SJCRH30 (cell line): Measurements from ENCODE around the gene CTSW. TPM values are rescaled to one million over a fixed set of nuclear protein-coding genes. Genes with fewer than 3 reads are reported as not detected.

ENCODE experiments used
- DNase-seq, 2 experiments: peaks; one replicate each; pipeline ENCODE4 v3.0.0-alpha.2; 2015 to 2020
- H3K27ac ChIP-seq: fragments of 250-450 bp; sonication (Bioruptor Pico); 2 replicates; pipeline ENCODE4 v1.5.1; 2020; ENCODE audit warnings: mild to moderate bottlenecking, moderate library complexity
- H3K27me3 ChIP-seq: fragments of 250-450 bp; sonication (Bioruptor Pico); 2 replicates; pipeline ENCODE4 v1.5.1; 2020; ENCODE audit warnings: mild to moderate bottlenecking, moderate library complexity
- H3K36me3 ChIP-seq: fragments of 250-450 bp; sonication (Bioruptor Pico); 2 replicates; pipeline ENCODE4 v1.5.1; 2020; ENCODE audit warnings: mild to moderate bottlenecking, moderate library complexity
- H3K4me1 ChIP-seq: fragments of 250-450 bp; sonication (Bioruptor Pico); 2 replicates; pipeline ENCODE4 v1.5.1; 2020; ENCODE audit warnings: mild to moderate bottlenecking, moderate library complexity
- H3K4me3 ChIP-seq: fragments of 250-450 bp; sonication (Bioruptor Pico); 2 replicates; pipeline ENCODE4 v1.5.1; 2020; ENCODE audit warnings: mild to moderate bottlenecking, moderate library complexity
- H3K9me3 ChIP-seq: fragments of 250-450 bp; sonication (Bioruptor Pico); replicated peaks from 2 replicates; pipeline ENCODE4 v1.5.1; 2020; ENCODE audit warnings: mild to moderate bottlenecking, moderate library complexity
- total RNA-seq: library from RNA; depleted of rRNA; stranded (reverse); fragments of >200 nt; shearing (Covaris generic); gene quantifications from 2 replicates; pipeline ENCODE4 v1.2.3, GENCODE V29; 2014

The CTSW gene
- total RNA-seq, 1 experiment from 2014 or later = not detected

DNA sequence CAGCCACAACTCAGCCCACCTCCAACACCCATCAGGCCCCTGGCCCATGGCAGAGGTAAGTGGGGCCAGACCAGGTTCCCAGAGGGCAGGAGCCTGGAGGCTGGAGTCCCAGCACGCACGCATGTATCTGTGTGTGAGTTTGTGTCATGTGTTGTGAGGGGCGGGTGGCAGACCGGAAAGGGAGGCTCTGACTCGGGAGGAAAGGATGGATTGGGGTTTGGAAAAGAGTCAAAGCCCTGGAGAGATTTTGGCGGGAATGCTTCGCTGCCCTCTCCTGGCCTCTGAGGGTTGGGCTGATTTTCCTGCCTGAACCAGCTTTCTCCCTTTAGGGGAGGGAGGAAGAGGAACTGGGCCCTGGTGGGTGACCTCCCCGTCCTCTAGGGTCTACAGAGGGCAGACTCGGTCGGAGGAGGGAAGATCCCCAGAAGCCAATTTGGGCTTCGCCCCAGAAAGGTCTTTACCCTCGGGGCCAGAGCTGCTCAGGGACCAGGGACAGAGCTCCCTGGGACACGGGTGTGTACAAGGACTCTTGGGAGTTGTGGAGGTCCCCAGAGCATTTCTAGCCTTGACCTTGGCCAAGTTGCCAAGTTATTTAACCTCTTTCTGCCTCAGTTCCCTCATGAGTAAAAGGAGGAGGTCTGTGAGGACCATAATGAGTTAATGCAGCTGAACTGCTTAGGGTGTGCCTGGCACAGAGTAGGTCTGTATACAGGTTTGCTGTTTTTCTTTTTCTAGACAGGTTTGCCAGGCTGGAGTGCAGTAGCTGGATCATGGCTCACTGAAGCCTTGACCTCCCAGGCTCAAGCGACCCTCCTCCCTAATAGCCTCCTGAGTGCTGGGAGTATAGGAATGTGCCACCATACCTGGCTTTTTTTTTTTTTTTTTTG, 32.3 kb downstream of the CTSW start:
- peaks cover 51% of the 10 kb centered on the region for H3K4me1 ChIP-seq
- H3K36me3 ChIP-seq = no peaks in the 10 kb centered on the region
- H3K27ac ChIP-seq = peak overlapping the region; percentile 61
- peak; percentile 83 to 89 for DNase-seq
- H3K27me3 ChIP-seq = no peaks in the 10 kb centered on the region
- 0 out of 2 replicates have a peak overlapping the region, but pooled peaks have one; percentile 12 for H3K4me3 ChIP-seq
- no peaks in the 10 kb centered on the region for H3K9me3 ChIP-seq

GRCh38 chr11:65912845-65913244, 33.2 kb downstream of the CTSW start:
- Histone ChIP-seq H3K4me3 (no peak overlapping the region), H3K36me3 (no peaks in the 10 kb centered on the region), H3K27ac (peak overlapping the region; percentile 61), H3K9me3 (no peaks in the 10 kb centered on the region), H3K4me1 (peaks cover 55% of the 10 kb centered on the region), H3K27me3 (no peaks in the 10 kb centered on the region)
- peak; percentile 76 to 79 for DNase-seq

DNA sequence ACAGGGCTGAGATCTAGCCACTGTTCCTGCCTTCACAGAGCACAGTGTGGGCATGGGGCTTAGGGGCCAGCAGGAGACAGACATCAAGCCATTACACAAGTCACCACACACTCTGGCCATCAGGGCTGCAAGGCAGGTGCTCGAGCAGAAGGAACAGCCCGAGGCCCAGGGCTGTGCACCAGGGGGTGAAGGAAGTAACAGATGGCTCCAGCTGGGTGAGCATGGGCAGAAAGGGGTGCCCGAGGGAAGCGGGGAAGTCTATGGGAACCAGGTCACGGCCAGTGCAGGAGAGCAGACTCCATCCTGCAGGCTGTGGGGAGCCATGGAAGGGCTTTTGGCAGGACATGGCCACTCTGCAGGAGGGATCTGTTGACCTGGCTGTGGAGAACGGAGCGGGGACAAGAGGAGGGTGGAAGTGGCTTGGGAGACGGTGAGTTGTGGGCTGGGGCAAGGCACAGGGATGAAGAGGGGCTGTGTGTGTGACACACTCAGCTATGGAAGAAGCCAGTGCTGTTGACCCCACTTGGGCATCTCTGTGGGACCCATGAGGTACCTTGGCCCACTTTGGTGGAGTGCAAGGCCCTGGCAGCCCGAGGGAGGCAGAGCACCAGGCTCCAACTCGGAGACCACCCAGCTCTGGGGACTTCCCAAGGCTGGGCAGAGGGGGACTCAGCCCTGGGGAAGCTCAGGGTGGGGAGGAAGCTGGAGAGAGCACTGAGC, 35.6 kb downstream of the CTSW start:
- peaks cover 56% of the 10 kb centered on the region for H3K4me1 ChIP-seq
- H3K36me3 ChIP-seq = no peaks in the 10 kb centered on the region

DNA sequence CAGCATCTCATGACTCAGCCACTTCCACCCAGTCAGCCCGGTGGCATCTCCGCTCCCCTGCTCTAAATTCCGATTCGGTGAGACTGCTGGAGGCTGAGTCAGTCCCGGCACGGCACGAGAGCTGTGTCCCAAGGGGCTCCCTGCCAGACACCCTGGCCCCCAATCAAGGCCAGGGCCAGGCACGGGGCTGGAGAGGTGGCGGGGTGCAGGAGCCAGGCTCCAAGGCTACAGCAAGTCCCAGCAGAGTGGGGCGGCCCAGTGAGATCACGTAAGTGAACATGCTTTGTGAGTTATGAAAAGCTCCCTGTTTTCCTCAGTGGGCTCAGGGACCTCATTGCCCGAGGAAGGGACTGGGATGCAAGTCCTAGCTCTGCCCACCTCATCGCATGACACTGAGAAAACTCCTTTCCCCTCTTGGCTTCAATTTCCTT, 36.2 kb downstream of the CTSW start:
- H3K27ac ChIP-seq = peak overlapping the region; percentile 71
- H3K27me3 ChIP-seq = no peaks in the 10 kb centered on the region
- DNase-seq = peak; percentile 81 to 91
- no peaks in the 10 kb centered on the region for H3K9me3 ChIP-seq
- H3K36me3 ChIP-seq = no peaks in the 10 kb centered on the region
- peaks cover 56% of the 10 kb centered on the region for H3K4me1 ChIP-seq
- peak overlapping the region; percentile 16 for H3K4me3 ChIP-seq

More for the DNA sequence above, 35.6 kb downstream of the CTSW start:
- H3K27ac ChIP-seq = peak overlapping the region; percentile 71
- DNase-seq = peak; percentile 54 to 63
- H3K27me3 ChIP-seq = no peaks in the 10 kb centered on the region
- H3K9me3 ChIP-seq = no peaks in the 10 kb centered on the region
- no peak overlapping the region for H3K4me3 ChIP-seq

- Histone ChIP-seq H3K9me3 (no peaks in the 10 kb centered on the region), H3K4me3 (no peak overlapping the region; the same call in 1 of the 2 replicates), H3K27me3 (no peaks in the 10 kb centered on the region), H3K27ac (peak overlapping the region; percentile 71), H3K4me1 (peaks cover 53% of the 10 kb centered on the region), H3K36me3 (no peaks in the 10 kb centered on the region)
- no peak for DNase-seq
Observed at GRCh38 chr11:65916391-65916790, 36.8 kb downstream of the CTSW start.

DNA sequence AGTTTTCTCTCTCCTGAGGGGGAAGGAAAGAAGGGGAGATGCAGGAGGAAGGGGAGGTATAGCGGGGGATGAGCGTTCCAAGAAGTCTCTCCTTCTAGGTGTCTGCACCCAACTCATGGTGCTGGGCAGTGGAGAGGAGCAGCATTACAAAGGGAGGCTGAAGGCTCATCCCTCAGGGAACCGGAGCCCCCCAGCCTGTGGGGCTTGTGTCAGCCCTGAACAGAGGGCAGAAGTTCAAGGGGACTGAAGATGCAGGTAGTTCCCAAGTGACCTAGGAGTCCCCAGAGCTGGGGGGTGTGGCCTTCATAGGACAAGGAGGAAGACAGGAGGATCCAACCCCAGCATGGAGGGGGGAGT, 37.4 kb downstream of the CTSW start:
- DNase-seq = no peak
- peaks cover 47% of the 10 kb centered on the region for H3K4me1 ChIP-seq
- H3K27ac ChIP-seq = no peak overlapping the region
- H3K27me3 ChIP-seq = no peaks in the 10 kb centered on the region
- no peaks in the 10 kb centered on the region for H3K36me3 ChIP-seq
- H3K4me3 ChIP-seq = no peak overlapping the region
- no peaks in the 10 kb centered on the region for H3K9me3 ChIP-seq

GRCh38 chr11:65917434-65918210, 38.0 kb downstream of the CTSW start:
- no peak overlapping the region for H3K27ac ChIP-seq
- H3K9me3 ChIP-seq = no peaks in the 10 kb centered on the region
- H3K36me3 ChIP-seq = no peaks in the 10 kb centered on the region
- H3K27me3 ChIP-seq = no peaks in the 10 kb centered on the region
- peaks cover 41% of the 10 kb centered on the region for H3K4me1 ChIP-seq
- H3K4me3 ChIP-seq = peak overlapping the region; percentile 87
- DNase-seq = no peak

GRCh38 chr11:65918211-65919140, 38.8 kb downstream of the CTSW start, which contains the start of gene C11orf68:
TSS of gene C11orf68 (minus strand) at chr11:65919062. CDS start at chr11:65919031, 31 bp downstream.
- DNase-seq = peak; percentile 51 to 52
- Histone ChIP-seq H3K27ac (peak within 1 kb of the TSS; percentile 70), H3K9me3 (no peaks in the 10 kb centered on the region), H3K4me1 (peaks cover 33% of the 10 kb centered on the region), H3K36me3 (no peaks in the 10 kb centered on the region), H3K27me3 (no peaks in the 10 kb centered on the region), H3K4me3 (peak within 1 kb of the TSS; percentile 87)

- no peaks in the 10 kb centered on the region for H3K36me3 ChIP-seq
- peak; percentile 99 for DNase-seq
- peak within 1 kb of the TSS; percentile 70 for H3K27ac ChIP-seq
- H3K9me3 ChIP-seq = no peaks in the 10 kb centered on the region
- H3K27me3 ChIP-seq = no peaks in the 10 kb centered on the region
- peak within 1 kb of the TSS; percentile 87 for H3K4me3 ChIP-seq
- H3K4me1 ChIP-seq = peaks cover 27% of the 10 kb centered on the region
Observed at GRCh38 chr11:65919141-65919572, 39.5 kb downstream of the CTSW start, which contains the start of gene DRAP1. TSS of gene DRAP1 (plus strand) at chr11:65919426. CDS start at chr11:65919502, 76 bp downstream.

GRCh38 chr11:65919573-65920371, 40.1 kb downstream of the CTSW start:
- Histone ChIP-seq H3K9me3 (no peaks in the 10 kb centered on the region), H3K4me3 (peak overlapping the region; percentile 84), H3K4me1 (peaks cover 24% of the 10 kb centered on the region), H3K36me3 (no peaks in the 10 kb centered on the region), H3K27me3 (no peaks in the 10 kb centered on the region), H3K27ac (no peak overlapping the region; the same call in 1 of the 2 replicates)
- no peak for DNase-seq

DNA sequence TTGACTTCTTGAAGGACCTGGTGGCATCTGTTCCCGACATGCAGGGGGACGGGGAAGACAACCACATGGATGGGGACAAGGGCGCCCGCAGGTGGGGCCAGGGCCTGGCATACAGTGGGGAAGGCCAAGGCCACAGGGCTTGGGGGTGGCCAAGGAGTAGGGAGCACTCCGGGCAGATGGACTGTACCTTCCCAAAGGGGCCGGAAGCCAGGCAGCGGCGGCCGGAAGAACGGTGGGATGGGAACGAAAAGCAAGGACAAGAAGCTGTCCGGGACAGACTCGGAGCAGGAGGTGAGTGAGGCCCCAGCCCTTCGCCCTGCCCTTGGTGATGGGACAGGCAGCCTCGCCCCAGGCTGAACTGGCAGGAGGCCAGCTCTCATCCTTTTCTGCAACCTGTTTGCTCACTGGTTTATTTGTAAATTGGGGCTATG, 40.8 kb downstream of the CTSW start:
- Histone ChIP-seq H3K27me3 (no peaks in the 10 kb centered on the region), H3K27ac (no peak overlapping the region)

GRCh38 chr11:65921033-65921555, 41.5 kb downstream of the CTSW start:
- Histone ChIP-seq H3K4me3 (no peak overlapping the region), H3K9me3 (no peaks in the 10 kb centered on the region), H3K4me1 (peaks cover 13% of the 10 kb centered on the region; the same call in 1 of the 2 replicates), H3K36me3 (no peaks in the 10 kb centered on the region), H3K27ac (no peak overlapping the region), H3K27me3 (no peaks in the 10 kb centered on the region)
- no peak for DNase-seq

More for the DNA sequence above, 40.8 kb downstream of the CTSW start:
- Histone ChIP-seq H3K36me3 (no peaks in the 10 kb centered on the region), H3K4me3 (peak overlapping the region; percentile 84), H3K4me1 (peaks cover 18% of the 10 kb centered on the region), H3K9me3 (no peaks in the 10 kb centered on the region)
- DNase-seq = no peak
